ENCODE measurements around the gene CACNA1C.

- TF ChIP-seq, protein P1, sequence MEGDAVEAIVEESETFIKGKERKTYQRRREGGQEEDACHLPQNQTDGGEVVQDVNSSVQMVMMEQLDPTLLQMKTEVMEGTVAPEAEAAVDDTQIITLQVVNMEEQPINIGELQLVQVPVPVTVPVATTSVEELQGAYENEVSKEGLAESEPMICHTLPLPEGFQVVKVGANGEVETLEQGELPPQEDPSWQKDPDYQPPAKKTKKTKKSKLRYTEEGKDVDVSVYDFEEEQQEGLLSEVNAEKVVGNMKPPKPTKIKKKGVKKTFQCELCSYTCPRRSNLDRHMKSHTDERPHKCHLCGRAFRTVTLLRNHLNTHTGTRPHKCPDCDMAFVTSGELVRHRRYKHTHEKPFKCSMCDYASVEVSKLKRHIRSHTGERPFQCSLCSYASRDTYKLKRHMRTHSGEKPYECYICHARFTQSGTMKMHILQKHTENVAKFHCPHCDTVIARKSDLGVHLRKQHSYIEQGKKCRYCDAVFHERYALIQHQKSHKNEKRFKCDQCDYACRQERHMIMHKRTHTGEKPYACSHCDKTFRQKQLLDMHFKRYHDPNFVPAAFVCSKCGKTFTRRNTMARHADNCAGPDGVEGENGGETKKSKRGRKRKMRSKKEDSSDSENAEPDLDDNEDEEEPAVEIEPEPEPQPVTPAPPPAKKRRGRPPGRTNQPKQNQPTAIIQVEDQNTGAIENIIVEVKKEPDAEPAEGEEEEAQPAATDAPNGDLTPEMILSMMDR (conservative IDR thresholded peaks at IDR 0.05 in 1 of 2, IDR thresholded peaks at IDR 0.05 in 1 of 2; ENCODE audit: low read depth in 1 of 2, low read length in 2 of 2), result no peak
- TF ChIP-seq EZH2 (IDR thresholded peaks at IDR 0.05; ENCODE audit: low read length, missing control alignments), result no peak
These were observed 507.6 kb downstream of the CACNA1C start for GRCh38 chr12:2560356-2560755.
